Stimulated activated CD4-positive, alpha-beta T cell treated with anti-CD3 and anti-CD28 coated beads, Interleukin-12 subunit alpha, Interleukin-12 subunit beta, amount 100 ng/mL, for 48 hours (primary cell): ENCODE results near the gene OSTN.
"Not testable (repeated sequence)": the region's sequence is repeated elsewhere in the genome, so short reads cannot be mapped to it uniquely, and the experiment has no call there.

ENCODE experiments used
- DNase-seq, 3 donors: peaks; one replicate each; pipeline ENCODE4 v3.0.0-alpha.2; 2020; ENCODE audit warnings: low read depth in 2 of 3, low spot score in 1 of 3

OSTN gene

GRCh38 chr3:191263365-191263764 is 64.3 kb downstream of the OSTN start:
- no peak for DNase-seq

- DNase-seq: no peak
These were observed 64.8 kb downstream of the OSTN start for GRCh38 chr3:191263850-191264249.

GRCh38 chr3:191268737-191269136 is 69.7 kb downstream of the OSTN start:
- DNase-seq: no peak

- DNase-seq: no peak
These were observed 70.4 kb downstream of the OSTN start for GRCh38 chr3:191269289-191270085.

- DNase-seq: not testable (repeated sequence)
These were observed 76.2 kb downstream of the OSTN start for GRCh38 chr3:191275244-191275643.

- no peak for DNase-seq
These were observed 76.7 kb downstream of the OSTN start for GRCh38 chr3:191275751-191276150.

GRCh38 chr3:191280111-191280510 is 81.1 kb downstream of the OSTN start:
- no peak for DNase-seq

GRCh38 chr3:191280882-191281281 is 81.8 kb downstream of the OSTN start:
- DNase-seq: no peak

GRCh38 chr3:191282251-191283185 is 83.5 kb downstream of the OSTN start:
- no peak for DNase-seq

GRCh38 chr3:191283400-191283799 is 84.4 kb downstream of the OSTN start:
- no peak for DNase-seq

- DNase-seq: no peak
These were observed 91.4 kb downstream of the OSTN start for GRCh38 chr3:191290311-191291025.

- DNase-seq: no peak
These were observed 93.4 kb downstream of the OSTN start for GRCh38 chr3:191292243-191293015.

GRCh38 chr3:191294291-191294690 is 95.2 kb downstream of the OSTN start:
- no peak for DNase-seq

GRCh38 chr3:191296041-191296541 is 97.0 kb downstream of the OSTN start:
- no peak for DNase-seq

- no peak for DNase-seq
These were observed 99.8 kb downstream of the OSTN start for GRCh38 chr3:191298846-191299245.

- DNase-seq: no peak
These were observed 101.4 kb downstream of the OSTN start for GRCh38 chr3:191300422-191300821.

- no peak for DNase-seq
These were observed 102.0 kb downstream of the OSTN start for GRCh38 chr3:191301017-191301416.

GRCh38 chr3:191301782-191302411 is 102.9 kb downstream of the OSTN start:
- DNase-seq: no peak

- DNase-seq: no peak
These were observed 103.4 kb downstream of the OSTN start for GRCh38 chr3:191302451-191302850.

- DNase-seq: no peak
These were observed 104.6 kb downstream of the OSTN start for GRCh38 chr3:191303596-191303995.
